Lung (tissue), 12 donors: ENCODE results near the gene RLF. TPM values are rescaled to one million over a fixed set of nuclear protein-coding genes. Genes with fewer than 3 reads are reported as not detected.

Experiments used
- ATAC-seq: fragments of 200-7000 bp; cut with Tn5 transposase; one replicate; pipeline ENCODE4 v1.9.1; 2020; ENCODE audit warnings: moderate number of reproducible peaks; ENCODE audit not compliant: insufficient read depth, low FRiP score
- DNase-seq, 3 donors: peaks; one replicate each; pipeline ENCODE4 v3.0.0-alpha.2; 2013 to 2017
- H3K27ac ChIP-seq, 2 donors: one replicate each; pipeline ENCODE4 v1.5.1; 2013; ENCODE audit warnings: mild to moderate bottlenecking in 2 of 2, moderate library complexity in 2 of 2, control low read depth in 1 of 2, inconsistent platforms in 1 of 2, low read depth in 1 of 2, low read length in 1 of 2
- H3K27me3 ChIP-seq, 3 donors: one replicate each; pipeline ENCODE4 v1.5.1; 2013; ENCODE audit warnings: low read length in 2 of 3; ENCODE audit not compliant: control insufficient read depth in 3 of 3, insufficient read depth in 3 of 3
- H3K36me3 ChIP-seq, 4 donors: one replicate each; pipeline ENCODE4 v1.5.1; 2013; ENCODE audit warnings: low read length in 4 of 4, mild to moderate bottlenecking in 1 of 4, moderate library complexity in 1 of 4; ENCODE audit not compliant: control insufficient read depth in 4 of 4, insufficient read depth in 4 of 4
- H3K4me1 ChIP-seq, 5 donors: one replicate each; pipeline ENCODE4 v1.5.1; 2013; ENCODE audit warnings: low read length in 5 of 5, mild to moderate bottlenecking in 2 of 5, moderate library complexity in 1 of 5; ENCODE audit not compliant: control insufficient read depth in 5 of 5, insufficient read depth in 5 of 5
- H3K4me3 ChIP-seq: one replicate; pipeline ENCODE4 v1.5.1; 2013; ENCODE audit warnings: mild to moderate bottlenecking, control low read depth, moderate library complexity
- H3K9ac ChIP-seq, 2 donors: one replicate each; pipeline ENCODE4 v1.5.1; 2013; ENCODE audit warnings: low read length in 2 of 2, control low read depth in 1 of 2; ENCODE audit not compliant: insufficient read depth in 1 of 2
- H3K9me3 ChIP-seq, 4 donors: one replicate each; pipeline ENCODE4 v1.5.1; 2013; ENCODE audit warnings: low read length in 3 of 4, mild to moderate bottlenecking in 1 of 4, moderate library complexity in 1 of 4; ENCODE audit not compliant: control insufficient read depth in 4 of 4, insufficient read depth in 3 of 4
- WGBS, 2 donors: extraction: QIAGEN DNeasy Blood & Tissue Kit; methylation state at CpG; one replicate each; pipeline ENCODE4 v1.1.7; 2013; 5-methylcytosine and 5-hydroxymethylcytosine counted together
- polyA plus RNA-seq, 2 donors: library from polyadenylated mRNA; stranded (reverse); fragments of 200-250 nt; gene quantifications; one replicate each; pipeline ENCODE4 v1.2.1, GENCODE V29; 2013
- total RNA-seq, 2 donors: library from RNA; depleted of rRNA in 1 of 2; stranded (reverse); fragments of >200 nt in 1 of 2; gene quantifications; one replicate each; pipeline ENCODE4 v1.2.1, GENCODE V29; 2014 to 2021
- TF ChIP-seq, protein P1 (sequence below): IDR thresholded peaks from 2 replicates; pipeline ENCODE4 v1.5.1; 2012; ENCODE audit warnings: mild to moderate bottlenecking; ENCODE audit errors: control extremely low read depth, extremely low read depth
- donor health status: control.
- donor health status: control.
- donor health status: Bipolar disorder and iron deficiency.
- donor health status: healthy.
- donor health status: DM: yes; HTN: yes; CAD: no.

RLF gene
- total and polyA plus RNA-seq, 4 donors = 3.5 to 43.1 (median 8.5) TPM

DNA sequence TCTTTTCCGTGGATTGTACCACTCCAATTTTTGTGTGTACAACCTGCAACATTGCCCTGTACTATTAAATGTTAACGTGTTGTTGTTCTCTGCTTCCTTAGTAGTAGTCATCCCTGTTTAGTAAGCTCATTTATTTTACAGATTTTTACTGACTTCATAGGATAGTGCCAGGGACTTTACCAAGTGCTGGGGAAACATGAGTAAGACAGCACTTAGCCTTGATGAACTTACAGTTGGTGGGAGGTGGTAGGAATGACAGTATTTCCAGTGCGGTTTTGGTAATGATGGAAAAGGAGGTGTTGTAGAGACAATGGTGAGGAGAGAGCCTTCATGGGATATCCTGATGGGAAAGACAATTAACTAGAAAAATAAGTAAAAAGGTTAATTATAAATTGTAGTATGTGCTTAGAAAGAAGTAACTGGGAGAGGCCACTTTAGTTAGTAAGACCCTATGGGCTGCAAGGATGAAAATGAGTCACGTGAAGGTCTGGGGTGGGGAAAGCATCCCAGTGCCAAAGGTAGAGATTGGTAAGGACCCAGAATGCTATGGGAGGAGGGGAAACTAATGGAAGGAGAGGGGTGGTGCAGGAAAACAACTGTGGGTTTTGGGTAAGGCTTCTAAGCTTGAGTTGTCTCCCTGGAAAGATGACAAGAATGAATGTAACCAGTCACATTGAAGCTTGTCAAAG is 1.7 kb downstream of the RLF start:
- Histone ChIP-seq H3K27ac (peak overlapping the region in 1 of 2 donors; percentile 45), H3K9me3 (no peaks in the 10 kb centered on the region), H3K27me3 (no peaks in the 10 kb centered on the region), H3K9ac (peak overlapping the region; percentile 94 to 100), H3K36me3 (no peaks in the 10 kb centered on the region), H3K4me1 (peaks cover 0 to 23% (median 16%) of the 10 kb centered on the region in 5 donors), H3K4me3 (no peak overlapping the region)
- WGBS, 2 donors = 12 to 25% methylated on average over 4 of the region's 4 CpGs
- DNase-seq = no peak
- no peak for ATAC-seq
- TF ChIP-seq, protein P1, sequence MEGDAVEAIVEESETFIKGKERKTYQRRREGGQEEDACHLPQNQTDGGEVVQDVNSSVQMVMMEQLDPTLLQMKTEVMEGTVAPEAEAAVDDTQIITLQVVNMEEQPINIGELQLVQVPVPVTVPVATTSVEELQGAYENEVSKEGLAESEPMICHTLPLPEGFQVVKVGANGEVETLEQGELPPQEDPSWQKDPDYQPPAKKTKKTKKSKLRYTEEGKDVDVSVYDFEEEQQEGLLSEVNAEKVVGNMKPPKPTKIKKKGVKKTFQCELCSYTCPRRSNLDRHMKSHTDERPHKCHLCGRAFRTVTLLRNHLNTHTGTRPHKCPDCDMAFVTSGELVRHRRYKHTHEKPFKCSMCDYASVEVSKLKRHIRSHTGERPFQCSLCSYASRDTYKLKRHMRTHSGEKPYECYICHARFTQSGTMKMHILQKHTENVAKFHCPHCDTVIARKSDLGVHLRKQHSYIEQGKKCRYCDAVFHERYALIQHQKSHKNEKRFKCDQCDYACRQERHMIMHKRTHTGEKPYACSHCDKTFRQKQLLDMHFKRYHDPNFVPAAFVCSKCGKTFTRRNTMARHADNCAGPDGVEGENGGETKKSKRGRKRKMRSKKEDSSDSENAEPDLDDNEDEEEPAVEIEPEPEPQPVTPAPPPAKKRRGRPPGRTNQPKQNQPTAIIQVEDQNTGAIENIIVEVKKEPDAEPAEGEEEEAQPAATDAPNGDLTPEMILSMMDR = no peak

DNA sequence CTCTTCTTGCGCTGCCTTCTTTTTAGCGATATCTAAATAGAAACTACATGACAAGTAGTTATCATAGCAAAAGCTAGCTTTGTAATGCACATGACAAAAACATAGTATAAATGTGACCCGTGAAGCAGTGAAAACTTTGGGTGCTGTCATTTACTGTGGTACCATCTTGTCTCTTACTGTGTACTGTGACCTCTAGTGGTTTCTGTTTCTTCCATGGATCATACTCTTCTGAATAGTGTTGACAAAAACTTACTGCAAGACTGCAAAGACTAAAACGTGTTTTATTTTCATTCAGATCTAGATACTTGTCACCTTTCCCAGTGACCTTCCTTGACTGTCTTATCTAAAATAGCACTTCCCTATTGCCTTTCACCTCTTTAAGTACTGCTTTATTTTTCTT is 6.1 kb downstream of the RLF start:
- Histone ChIP-seq H3K27ac (no peak overlapping the region), H3K4me3 (no peak overlapping the region), H3K36me3 (no peaks in the 10 kb centered on the region), H3K9me3 (no peaks in the 10 kb centered on the region), H3K4me1 (peaks cover 0 to 23% (median 16%) of the 10 kb centered on the region in 5 donors), H3K9ac (no peak overlapping the region), H3K27me3 (no peaks in the 10 kb centered on the region)
- no peak for ATAC-seq
- DNase-seq = no peak
- WGBS, 2 donors = 78 to 83% methylated on average over 4 of the region's 4 CpGs
- TF ChIP-seq, protein P1 = no peak

- peaks cover 0 to 11% (median 0%) of the 10 kb centered on the region in 5 donors for H3K4me1 ChIP-seq
- DNase-seq (no peak), ATAC-seq (no peak)
- no peak overlapping the region for H3K27ac ChIP-seq
- H3K36me3 ChIP-seq = no peaks in the 10 kb centered on the region
- H3K27me3 ChIP-seq = no peaks in the 10 kb centered on the region
- no peak overlapping the region for H3K9ac ChIP-seq
- H3K4me3 ChIP-seq = no peak overlapping the region
- H3K9me3 ChIP-seq = no peaks in the 10 kb centered on the region
- 89 to 94% methylated on average over 3 of the region's 3 CpGs for WGBS, 2 donors
- TF ChIP-seq, protein P1 = no peak
Measured at GRCh38 chr1:40171036-40171435, 9.8 kb downstream of the RLF start.
